ENCODE measurements around the gene CCDC85C. TPM values are rescaled to one million over a fixed set of nuclear protein-coding genes. Genes with fewer than 3 reads are reported as not detected.

Gene CCDC85C
- total and polyA plus RNA-seq, 9 donors, result 2.1 to 28.4 (median 13.1) TPM

DNA sequence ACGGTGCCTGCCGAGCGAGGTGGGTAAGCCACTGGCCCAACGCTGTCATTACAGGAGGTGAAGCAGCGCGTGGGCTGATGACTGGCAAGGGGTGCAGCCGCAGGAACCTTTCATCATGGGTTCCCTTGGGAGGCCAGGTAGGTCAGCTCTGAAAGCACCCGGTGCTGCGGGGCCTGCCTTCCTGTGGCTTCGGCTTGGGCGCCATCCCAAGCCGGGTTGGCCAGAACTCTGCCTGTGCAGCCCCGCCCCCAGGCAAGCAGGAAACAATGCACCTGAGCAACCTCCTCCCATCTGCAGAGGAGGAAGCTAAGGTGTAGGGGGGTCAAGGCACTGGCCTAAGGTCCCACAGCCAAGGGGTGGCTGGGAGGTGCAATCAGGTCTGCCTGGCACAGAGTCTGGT is 21.0 kb upstream of the CCDC85C start:
- Histone ChIP-seq H3K4me1 (ENCODE audit: insufficient read depth) (peaks cover 1% of the 10 kb centered on the region), H3K9me3 (no peaks in the 10 kb centered on the region), H3K27ac (no peak overlapping the region), H3K36me3 (no peaks in the 10 kb centered on the region), H3K27me3 (no peaks in the 10 kb centered on the region), H3K4me3 (no peak overlapping the region)
- intact Hi-C loops (cut with DNase I), result loop anchor here in 1 of 4 donors (5.0 kb wide), 1 partner anchor 63 kb away; no protein-coding TSS in a partner anchor
- DNase-seq, result no peak
- TF ChIP-seq POLR2A (IDR thresholded peaks at IDR 0.05), result no peak
- TF ChIP-seq, protein P1, sequence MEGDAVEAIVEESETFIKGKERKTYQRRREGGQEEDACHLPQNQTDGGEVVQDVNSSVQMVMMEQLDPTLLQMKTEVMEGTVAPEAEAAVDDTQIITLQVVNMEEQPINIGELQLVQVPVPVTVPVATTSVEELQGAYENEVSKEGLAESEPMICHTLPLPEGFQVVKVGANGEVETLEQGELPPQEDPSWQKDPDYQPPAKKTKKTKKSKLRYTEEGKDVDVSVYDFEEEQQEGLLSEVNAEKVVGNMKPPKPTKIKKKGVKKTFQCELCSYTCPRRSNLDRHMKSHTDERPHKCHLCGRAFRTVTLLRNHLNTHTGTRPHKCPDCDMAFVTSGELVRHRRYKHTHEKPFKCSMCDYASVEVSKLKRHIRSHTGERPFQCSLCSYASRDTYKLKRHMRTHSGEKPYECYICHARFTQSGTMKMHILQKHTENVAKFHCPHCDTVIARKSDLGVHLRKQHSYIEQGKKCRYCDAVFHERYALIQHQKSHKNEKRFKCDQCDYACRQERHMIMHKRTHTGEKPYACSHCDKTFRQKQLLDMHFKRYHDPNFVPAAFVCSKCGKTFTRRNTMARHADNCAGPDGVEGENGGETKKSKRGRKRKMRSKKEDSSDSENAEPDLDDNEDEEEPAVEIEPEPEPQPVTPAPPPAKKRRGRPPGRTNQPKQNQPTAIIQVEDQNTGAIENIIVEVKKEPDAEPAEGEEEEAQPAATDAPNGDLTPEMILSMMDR (IDR thresholded peaks at IDR 0.05), result no peak
- no peak for TF ChIP-seq EP300 (IDR thresholded peaks at IDR 0.05)
- WGBS, 3 donors, result 89 to 93% (median 90%) methylated on average over 13 of the region's 13 CpGs

DNA sequence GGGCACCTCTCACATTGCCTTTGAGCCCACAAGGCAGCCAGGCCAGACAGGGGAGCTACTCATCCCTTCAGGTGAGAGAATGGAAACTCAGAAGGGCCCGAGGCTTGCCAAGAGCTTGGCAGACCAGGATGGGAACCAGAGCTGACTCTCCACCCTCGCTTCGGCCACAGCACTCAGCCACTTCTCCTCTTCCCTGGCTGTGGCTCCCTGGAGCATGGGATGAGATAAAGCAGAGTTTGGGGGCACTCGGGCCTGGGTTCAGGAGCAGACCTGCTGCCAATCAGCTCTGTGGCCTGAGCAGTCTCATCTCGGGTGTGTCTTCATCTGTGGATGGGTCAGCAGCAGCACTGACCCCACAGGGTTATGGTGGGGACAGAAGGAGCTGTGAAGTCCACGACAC is 20.0 kb upstream of the CCDC85C start:
- WGBS, 3 donors, result 69 to 81% (median 74%) methylated on average over 6 of the region's 6 CpGs
- H3K27ac ChIP-seq, result no peak overlapping the region
- no peak for DNase-seq
- no peaks in the 10 kb centered on the region for H3K36me3 ChIP-seq
- H3K4me3 ChIP-seq, result no peak overlapping the region
- H3K27me3 ChIP-seq, result no peaks in the 10 kb centered on the region
- intact Hi-C loops (cut with DNase I), result no loop called here
- H3K4me1 ChIP-seq (ENCODE audit: insufficient read depth), result peaks cover under 1% of the 10 kb centered on the region
- TF ChIP-seq, protein P1 (IDR thresholded peaks at IDR 0.05), result no peak
- TF ChIP-seq EP300 (IDR thresholded peaks at IDR 0.05) (no peak), POLR2A (IDR thresholded peaks at IDR 0.05) (no peak)
- H3K9me3 ChIP-seq, result no peaks in the 10 kb centered on the region

DNA sequence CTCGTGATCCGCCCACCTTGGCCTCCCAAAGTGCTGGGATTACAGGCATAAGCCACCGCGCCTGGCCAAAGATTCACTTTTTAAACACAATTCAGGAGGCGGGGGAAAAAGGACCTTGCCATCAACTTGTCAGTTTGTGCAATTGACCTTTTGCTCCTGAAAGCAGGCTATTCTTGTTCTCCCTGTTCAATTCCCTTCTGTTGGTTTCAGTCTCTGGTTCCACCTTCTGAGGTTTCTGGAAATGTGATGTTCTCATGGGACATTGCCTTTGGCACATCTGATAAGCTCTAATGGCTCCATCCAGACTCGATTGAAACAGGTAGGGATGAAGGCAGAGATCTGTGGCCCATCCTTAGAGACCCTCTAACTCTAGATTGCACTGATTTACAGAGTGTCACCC is 17.9 kb upstream of the CCDC85C start:
- no peak for DNase-seq
- no peaks in the 10 kb centered on the region for H3K27me3 ChIP-seq
- no peak overlapping the region for H3K27ac ChIP-seq
- TF ChIP-seq, protein P1 (IDR thresholded peaks at IDR 0.05), result no peak
- TF ChIP-seq POLR2A (IDR thresholded peaks at IDR 0.05) (no peak), EP300 (IDR thresholded peaks at IDR 0.05) (no peak)
- H3K4me1 ChIP-seq (ENCODE audit: insufficient read depth), result no peaks in the 10 kb centered on the region
- no peak overlapping the region for H3K4me3 ChIP-seq
- H3K9me3 ChIP-seq, result no peaks in the 10 kb centered on the region
- WGBS, 3 donors, result 89 to 93% (median 91%) methylated on average over 6 of the region's 6 CpGs
- intact Hi-C loops (cut with DNase I), result no loop called here
- no peaks in the 10 kb centered on the region for H3K36me3 ChIP-seq

DNA sequence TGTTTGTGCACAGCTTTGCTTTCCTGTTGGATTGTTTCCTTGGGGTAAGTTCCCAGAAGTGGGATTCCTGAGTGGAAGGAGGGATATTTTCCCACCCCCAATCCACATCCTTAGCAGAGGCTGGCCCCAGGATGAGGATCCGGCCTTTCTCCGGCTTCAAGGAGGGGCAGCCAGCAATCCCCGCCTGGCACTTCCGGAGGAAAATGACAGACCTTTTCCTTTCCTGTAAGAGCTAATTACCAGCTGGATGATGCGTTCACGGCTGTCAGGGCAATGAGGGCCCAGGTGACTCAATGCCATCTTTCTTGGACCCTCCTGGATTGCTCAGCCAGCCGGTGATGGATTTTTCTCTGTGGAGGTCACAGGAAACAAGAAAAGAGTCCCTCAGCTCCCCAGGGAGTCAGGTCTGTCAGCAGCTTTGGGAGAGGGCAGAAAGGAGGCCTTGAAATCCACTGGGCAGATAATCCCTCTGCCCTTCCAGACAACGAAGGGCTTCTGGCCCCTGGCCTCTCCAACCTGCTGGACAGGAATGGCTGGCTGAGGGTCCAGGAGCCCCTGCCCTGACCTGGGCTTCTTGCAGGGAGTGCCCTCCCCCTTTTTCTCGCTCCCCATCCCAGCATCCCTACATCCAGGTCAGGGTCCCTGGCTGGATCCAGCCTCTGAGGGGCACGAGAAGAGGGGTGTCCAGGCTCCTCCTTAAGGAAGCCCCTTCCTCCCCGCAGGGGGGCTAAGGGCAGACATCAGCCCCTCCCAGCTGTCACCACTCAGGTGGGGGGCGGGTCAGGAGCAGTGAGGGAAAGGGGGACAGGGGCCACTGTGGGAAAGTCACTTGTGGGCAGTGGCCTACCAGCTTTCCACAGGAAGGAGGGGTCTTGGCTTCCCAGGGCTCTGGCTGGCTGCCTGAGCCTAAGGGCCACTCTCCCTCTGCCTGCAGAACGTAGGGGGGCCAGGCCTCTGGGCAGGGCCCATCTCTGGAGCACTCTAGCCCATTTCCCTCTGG is 16.1 kb upstream of the CCDC85C start:
- Histone ChIP-seq H3K27ac (no peak overlapping the region), H3K27me3 (no peaks in the 10 kb centered on the region), H3K36me3 (no peaks in the 10 kb centered on the region), H3K4me3 (no peak overlapping the region), H3K9me3 (no peaks in the 10 kb centered on the region), H3K4me1 (ENCODE audit: insufficient read depth) (peaks cover 2% of the 10 kb centered on the region)
- WGBS, 3 donors, result 68 to 78% (median 76%) methylated on average over 13 of the region's 13 CpGs
- TF ChIP-seq POLR2A (IDR thresholded peaks at IDR 0.05) (no peak), EP300 (IDR thresholded peaks at IDR 0.05) (no peak)
- TF ChIP-seq, protein P1 (IDR thresholded peaks at IDR 0.05), result no peak
- intact Hi-C loops (cut with DNase I), result no loop called here
- DNase-seq, result no peak

Data from ovary (tissue), 9 donors.